IgD-negative memory B cell (primary cell): ENCODE results near the gene CIDEA. TPM values are rescaled to one million over a fixed set of nuclear protein-coding genes. Genes with fewer than 3 reads are reported as not detected.
"Not testable (repeated sequence)": the region's sequence is repeated elsewhere in the genome, so short reads cannot be mapped to it uniquely, and the experiment has no call there.

Experiments used
- H3K27ac Mint-ChIP-seq, 3 donors: one replicate each; pipeline ENCODE4 v1.8.0; 2020 to 2022; ENCODE audit warnings: mild to moderate bottlenecking in 3 of 3, mixed read lengths in 3 of 3, moderate library complexity in 1 of 3
- H3K27me3 Mint-ChIP-seq: one replicate; pipeline ENCODE4 v1.8.0; 2021; ENCODE audit warnings: mixed read lengths
- H3K36me3 Mint-ChIP-seq: one replicate; pipeline ENCODE4 v1.8.0; 2020; ENCODE audit warnings: mild to moderate bottlenecking, mixed read lengths
- H3K4me1 Mint-ChIP-seq, 3 donors: one replicate each; pipeline ENCODE4 v1.8.0; 2020 to 2022; ENCODE audit warnings: mixed read lengths in 3 of 3, mild to moderate bottlenecking in 1 of 3
- H3K4me3 Mint-ChIP-seq, 4 donors: one replicate each; pipeline ENCODE4 v1.8.0; 2020 to 2022; ENCODE audit warnings: mild to moderate bottlenecking in 4 of 4, mixed read lengths in 4 of 4, moderate library complexity in 3 of 4
- H3K9me3 Mint-ChIP-seq, 3 donors: one replicate each; pipeline ENCODE4 v1.8.0; 2020 to 2021; ENCODE audit warnings: mixed read lengths in 3 of 3, mild to moderate bottlenecking in 1 of 3
- polyA plus RNA-seq: library from polyadenylated mRNA; unstranded; fragments of 300-500 nt; fragmentation: Illumina TruSeq; gene quantifications from one replicate; pipeline ENCODE4 v1.2.3, GENCODE V29; 2021

Gene CIDEA
- polyA plus RNA-seq, 1 donor from 2014 or later = not detected

DNA sequence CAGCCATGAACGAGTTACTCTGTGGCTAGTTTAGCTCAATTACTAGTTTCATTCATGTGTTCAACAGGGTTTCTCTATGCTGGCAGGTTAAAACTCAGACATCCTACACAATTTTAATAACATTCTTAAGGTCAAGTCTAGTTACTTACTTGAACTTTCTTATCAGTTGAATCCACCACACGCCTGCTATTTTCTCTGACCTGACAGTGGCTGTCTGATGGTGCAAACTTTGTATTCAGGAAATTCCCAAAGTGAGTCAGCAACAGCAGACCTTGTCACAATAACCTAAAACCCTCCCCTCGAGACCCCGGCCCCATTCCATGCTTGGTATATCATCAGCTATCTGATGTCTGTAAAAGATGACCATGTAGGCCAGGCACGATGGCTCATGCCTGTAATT, 20.8 kb upstream of the CIDEA start:
- no peak overlapping the region for H3K4me3 Mint-ChIP-seq
- H3K36me3 Mint-ChIP-seq = no peaks in the 10 kb centered on the region
- H3K27me3 Mint-ChIP-seq = peaks cover 11% of the 10 kb centered on the region

DNA sequence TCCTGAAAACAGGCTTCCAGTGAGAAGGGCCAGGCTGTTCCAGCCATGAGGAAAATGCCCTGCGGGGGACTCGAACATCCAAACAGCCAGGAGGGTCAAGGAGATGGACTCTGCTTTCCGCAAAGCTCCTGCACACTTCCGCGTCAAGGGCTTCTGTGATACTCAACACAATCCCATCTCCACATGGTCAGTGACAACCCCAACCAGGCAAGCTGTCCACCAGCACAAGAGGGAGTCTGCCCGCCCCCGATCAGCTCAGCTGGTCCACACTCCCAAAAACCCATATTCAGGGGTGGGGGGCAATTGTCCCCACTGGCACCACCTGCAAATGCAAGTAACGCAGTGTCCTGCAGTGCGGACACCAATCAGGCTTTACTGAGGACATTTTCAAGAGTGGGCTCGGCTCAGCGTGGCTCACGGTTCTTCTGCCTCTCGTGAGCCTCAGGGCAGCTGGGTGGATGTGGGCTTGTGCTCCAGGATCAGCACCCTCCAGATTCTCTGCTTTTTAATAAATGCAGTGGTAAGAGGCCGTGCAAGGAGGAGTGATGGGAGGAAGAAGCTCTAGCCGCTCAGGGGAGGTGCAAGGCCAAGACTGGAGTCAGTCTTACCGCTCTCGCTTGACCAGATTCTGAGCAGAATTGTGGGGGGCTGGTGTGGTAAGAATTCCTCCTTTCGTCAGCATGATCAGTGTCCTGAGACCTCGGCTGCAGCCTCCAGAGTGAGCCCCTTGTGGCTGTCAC, 19.5 kb upstream of the CIDEA start:
- Mint-ChIP-seq H3K4me1 (peaks cover 0 to 4% (median 1%) of the 10 kb centered on the region in 3 donors), H3K9me3 (no peaks in the 10 kb centered on the region), H3K27ac (no peak overlapping the region), H3K27me3 (peaks cover 11% of the 10 kb centered on the region), H3K36me3 (no peaks in the 10 kb centered on the region), H3K4me3 (no peak overlapping the region)

More for the DNA sequence above, 20.8 kb upstream of the CIDEA start:
- Mint-ChIP-seq H3K27ac (no peak overlapping the region), H3K4me1 (peaks cover 0 to 4% (median 1%) of the 10 kb centered on the region in 3 donors), H3K9me3 (no peaks in the 10 kb centered on the region)

DNA sequence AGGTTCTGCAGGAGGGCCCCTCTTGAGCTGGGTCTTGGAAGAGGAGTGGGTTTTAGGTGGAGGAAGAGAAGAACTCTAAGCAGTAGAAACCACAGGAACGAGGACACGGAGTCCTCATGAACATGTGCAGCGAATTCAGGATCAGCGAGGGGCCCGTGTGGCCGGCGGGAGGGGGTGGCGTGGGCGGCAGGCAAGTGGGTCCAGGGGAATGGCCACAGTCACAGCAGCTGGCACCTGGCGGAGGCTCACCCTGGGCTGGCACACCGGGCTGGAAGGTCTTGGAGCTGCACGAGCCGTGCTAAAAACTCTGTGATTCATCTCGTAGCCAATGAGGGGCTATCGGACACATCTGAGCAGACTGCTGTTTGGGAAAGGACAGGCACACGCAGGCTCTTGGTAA, 18.0 kb upstream of the CIDEA start:
- H3K9me3 Mint-ChIP-seq = no peaks in the 10 kb centered on the region
- H3K36me3 Mint-ChIP-seq = no peaks in the 10 kb centered on the region
- H3K4me3 Mint-ChIP-seq = no peak overlapping the region
- H3K27me3 Mint-ChIP-seq = peaks cover 13% of the 10 kb centered on the region
- no peak overlapping the region for H3K27ac Mint-ChIP-seq
- peaks cover 0 to 4% (median 1%) of the 10 kb centered on the region in 3 donors for H3K4me1 Mint-ChIP-seq

DNA sequence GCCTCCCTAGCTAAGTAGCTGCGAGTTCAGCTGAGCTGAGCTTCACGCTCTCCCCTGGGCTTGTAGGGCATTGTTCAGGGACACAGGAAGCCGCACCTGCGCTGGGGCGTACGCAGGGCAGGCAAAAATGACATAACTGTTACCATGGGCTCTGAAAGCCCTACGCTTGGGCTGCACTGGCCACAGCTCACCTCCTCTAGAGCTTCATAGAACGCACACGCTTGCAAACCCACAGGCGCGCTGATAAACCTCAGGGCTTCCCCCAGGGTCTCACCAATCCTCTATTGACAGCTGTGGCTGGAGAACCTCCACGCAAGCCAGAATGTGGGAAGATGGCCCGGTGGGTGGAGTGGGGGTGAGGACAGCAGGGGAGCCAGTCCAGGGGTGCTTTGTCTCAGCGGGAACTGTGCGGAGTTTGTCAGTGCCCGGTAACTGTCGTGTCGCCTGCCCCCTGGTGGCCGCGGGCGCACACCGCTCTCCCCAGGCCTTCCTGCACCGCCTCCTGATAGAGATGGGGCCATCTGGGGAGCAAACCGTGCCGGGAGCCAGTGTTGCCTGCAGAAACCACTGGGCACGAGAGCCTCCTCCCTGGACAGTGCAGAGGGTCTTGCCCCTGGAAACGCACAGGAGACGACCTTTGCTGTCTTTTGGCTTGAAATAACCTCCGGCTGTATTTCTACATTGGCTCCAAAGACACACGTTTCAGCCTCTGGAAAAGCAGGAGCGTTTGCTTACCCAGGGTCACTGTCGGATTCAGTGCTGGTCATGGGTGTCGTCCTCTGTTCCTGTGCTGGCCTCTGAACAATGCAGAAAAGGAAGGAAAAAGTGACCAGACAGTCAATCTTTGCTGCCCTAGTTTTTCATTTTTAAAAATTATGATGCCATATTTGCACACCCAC, 17.0 kb upstream of the CIDEA start:
- Mint-ChIP-seq H3K9me3 (no peaks in the 10 kb centered on the region), H3K27me3 (peaks cover 20% of the 10 kb centered on the region), H3K4me3 (peak overlapping the region in 1 of 4 donors; percentile 82), H3K27ac (no peak overlapping the region), H3K36me3 (no peaks in the 10 kb centered on the region), H3K4me1 (peaks cover 0 to 4% (median 1%) of the 10 kb centered on the region in 3 donors)

DNA sequence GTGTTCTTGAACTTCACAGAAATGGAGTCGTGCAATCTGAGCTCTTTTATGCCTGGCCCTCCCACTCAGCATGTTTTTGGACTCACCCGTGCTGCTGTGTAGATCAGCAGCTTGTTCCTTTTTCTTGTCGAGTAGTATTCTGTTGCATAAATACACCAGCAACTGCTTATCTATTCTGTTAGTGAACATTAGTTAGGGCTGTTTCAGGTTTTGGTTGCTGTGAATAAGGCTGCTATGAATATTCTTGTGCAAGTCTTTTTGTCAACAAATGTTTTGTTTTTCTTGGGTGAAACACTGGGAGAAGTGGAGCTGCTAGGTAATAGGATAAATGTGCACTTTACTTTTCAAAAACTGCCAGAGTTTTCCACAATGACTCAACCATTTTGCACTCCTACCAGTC, 15.3 kb upstream of the CIDEA start:
- no peak overlapping the region for H3K4me3 Mint-ChIP-seq
- no peak overlapping the region for H3K27ac Mint-ChIP-seq
- H3K27me3 Mint-ChIP-seq = peaks cover 18% of the 10 kb centered on the region
- no peaks in the 10 kb centered on the region for H3K9me3 Mint-ChIP-seq
- no peaks in the 10 kb centered on the region for H3K36me3 Mint-ChIP-seq
- peaks cover 0 to 4% (median 1%) of the 10 kb centered on the region in 3 donors for H3K4me1 Mint-ChIP-seq

DNA sequence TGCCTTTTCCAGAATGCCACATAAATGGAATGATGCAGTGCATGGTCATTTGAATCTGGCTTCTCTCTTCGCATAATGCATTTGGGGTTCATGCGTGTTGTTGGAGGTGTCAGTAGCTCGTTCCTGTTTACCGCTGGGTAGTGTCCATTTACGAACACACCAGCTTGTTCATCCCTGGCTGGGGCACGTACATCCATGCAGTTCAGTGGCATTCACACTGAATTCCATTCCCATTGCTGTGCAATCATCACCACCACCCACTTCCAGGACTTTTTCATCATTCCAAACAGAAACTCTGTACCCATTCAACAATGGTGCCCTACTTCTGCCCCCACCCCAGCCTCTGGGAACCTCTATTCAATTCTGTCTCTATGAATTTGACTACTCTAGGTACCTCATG, 14.7 kb upstream of the CIDEA start:
- Mint-ChIP-seq H3K27ac (no peak overlapping the region), H3K36me3 (no peaks in the 10 kb centered on the region), H3K27me3 (peaks cover 18% of the 10 kb centered on the region), H3K4me1 (peaks cover 0 to 4% (median 1%) of the 10 kb centered on the region in 3 donors), H3K4me3 (no peak overlapping the region), H3K9me3 (no peaks in the 10 kb centered on the region)

DNA sequence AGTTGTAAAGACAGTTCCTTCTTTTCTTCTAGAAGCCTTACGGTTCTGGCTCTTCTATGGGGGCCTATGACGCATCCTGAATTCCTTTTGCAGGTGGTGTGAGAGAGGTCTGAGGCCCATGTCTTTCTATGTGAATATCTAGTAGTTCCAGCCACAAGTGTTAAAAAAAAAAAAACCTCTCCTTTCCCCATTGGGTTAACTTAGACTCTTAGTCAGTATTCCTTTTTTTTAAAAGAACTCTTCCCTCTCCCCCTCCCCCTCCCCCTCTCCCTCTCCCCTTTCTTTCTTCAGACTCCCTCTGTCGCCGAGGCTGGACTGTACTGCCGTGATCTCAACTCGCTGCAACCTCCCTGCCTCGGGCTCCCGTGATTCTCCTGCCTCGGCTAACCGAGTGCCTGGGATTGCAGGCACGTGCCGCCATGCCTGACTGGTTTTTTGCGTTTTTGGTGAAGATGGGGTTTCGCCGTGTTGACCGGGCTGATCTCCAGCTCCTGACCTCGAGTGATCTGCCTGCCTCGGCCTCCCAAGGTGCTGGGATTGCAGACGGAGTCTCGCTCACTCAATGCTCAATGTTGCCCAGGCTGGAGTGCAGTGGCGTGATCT, 11.4 kb upstream of the CIDEA start:
- H3K4me1 Mint-ChIP-seq = no peaks in the 10 kb centered on the region
- H3K36me3 Mint-ChIP-seq = no peaks in the 10 kb centered on the region
- H3K4me3 Mint-ChIP-seq = no peak overlapping the region
- H3K9me3 Mint-ChIP-seq = no peaks in the 10 kb centered on the region
- no peak overlapping the region for H3K27ac Mint-ChIP-seq
- peaks cover 11% of the 10 kb centered on the region for H3K27me3 Mint-ChIP-seq

DNA sequence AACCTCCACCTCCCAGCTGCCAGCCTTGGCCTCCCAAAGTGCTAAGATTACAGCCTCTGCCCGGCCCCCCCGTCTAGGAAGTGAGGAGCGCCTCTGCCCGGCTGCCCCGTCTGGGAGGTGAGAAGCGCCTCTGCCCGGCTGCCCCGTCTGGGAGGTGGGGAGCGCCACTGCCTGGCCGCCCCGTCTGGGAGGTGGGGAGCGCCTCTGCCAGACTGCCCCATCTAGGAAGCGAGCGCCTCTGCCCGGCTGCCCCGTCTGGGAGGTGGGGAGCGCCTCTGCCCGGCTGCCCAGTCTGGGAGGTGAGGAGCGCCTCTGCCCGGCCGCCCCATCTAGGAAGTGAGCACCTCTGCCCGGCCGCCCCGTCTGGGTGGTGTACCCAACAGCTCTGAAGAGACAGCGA, 10.9 kb upstream of the CIDEA start:
- not testable (repeated sequence) for H3K27ac Mint-ChIP-seq, H3K36me3 Mint-ChIP-seq

DNA sequence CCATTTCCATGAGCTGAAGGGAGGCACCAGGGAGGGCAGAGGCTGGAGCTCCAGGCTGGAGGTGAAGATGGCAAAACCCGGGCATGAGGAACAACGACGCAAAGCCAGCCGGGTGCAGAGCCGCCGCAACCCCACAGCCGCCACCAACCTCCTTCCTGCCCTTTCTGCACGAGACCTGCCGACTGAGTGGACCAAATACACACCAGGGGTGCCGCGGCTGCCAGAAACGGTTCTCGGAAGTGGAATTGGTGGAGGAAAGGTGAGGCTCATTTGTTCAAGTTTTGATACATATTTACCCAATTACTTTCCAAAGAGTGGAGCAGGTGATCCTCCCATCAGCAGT, 8.4 kb upstream of the CIDEA start:
- Mint-ChIP-seq H3K9me3 (no peaks in the 10 kb centered on the region), H3K27ac (no peak overlapping the region), H3K4me1 (no peaks in the 10 kb centered on the region), H3K27me3 (peaks cover 17% of the 10 kb centered on the region), H3K4me3 (no peak overlapping the region), H3K36me3 (no peaks in the 10 kb centered on the region)

More for the DNA sequence above, 10.9 kb upstream of the CIDEA start:
- not testable (repeated sequence) for H3K4me3 Mint-ChIP-seq, H3K9me3 Mint-ChIP-seq, H3K4me1 Mint-ChIP-seq, H3K27me3 Mint-ChIP-seq

DNA sequence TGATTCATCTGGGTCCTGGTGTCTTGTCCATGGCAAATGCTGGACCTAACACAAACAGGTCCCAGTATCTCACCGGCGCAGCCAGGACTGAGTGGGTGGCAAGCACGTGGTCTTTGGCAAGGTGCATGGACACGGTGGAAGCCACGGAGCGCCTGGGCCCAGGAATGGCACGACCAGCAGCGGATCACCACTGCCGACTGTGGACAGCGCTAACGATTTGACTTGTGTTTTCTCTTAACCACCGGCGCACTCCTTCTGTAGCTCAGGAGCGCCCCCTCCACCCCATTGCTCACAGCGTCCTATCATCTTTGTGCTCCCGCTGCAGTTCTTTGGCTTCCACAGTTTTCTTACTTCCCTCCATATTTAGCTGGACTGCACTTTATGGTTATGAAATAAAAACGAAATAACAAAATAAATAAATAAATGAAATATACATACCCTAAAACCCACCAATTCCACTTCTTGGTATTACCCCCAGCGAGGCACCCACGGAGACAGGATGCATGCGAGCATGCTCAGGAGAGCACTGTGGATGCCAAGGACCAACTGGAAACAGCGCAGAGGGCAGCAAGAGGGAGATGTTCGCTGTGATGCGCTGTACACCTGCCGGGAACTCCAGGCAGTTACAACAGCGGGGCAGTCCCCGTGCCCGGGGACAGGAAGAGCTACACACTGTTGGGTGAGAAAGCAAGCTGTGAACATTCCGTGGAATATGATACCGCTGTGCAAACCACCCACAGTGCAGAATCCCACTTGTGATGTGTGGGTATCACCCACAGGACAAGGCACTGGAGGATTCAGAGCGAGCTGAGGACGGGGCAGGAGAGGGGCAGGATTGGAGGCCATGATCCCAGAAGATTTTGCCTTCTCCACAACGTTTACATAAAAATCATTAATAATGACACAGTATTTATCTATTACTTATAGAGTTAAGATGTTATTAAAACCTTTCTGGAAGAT, 7.0 kb upstream of the CIDEA start:
- Mint-ChIP-seq H3K36me3 (no peaks in the 10 kb centered on the region), H3K4me3 (no peak overlapping the region), H3K9me3 (no peaks in the 10 kb centered on the region)

DNA sequence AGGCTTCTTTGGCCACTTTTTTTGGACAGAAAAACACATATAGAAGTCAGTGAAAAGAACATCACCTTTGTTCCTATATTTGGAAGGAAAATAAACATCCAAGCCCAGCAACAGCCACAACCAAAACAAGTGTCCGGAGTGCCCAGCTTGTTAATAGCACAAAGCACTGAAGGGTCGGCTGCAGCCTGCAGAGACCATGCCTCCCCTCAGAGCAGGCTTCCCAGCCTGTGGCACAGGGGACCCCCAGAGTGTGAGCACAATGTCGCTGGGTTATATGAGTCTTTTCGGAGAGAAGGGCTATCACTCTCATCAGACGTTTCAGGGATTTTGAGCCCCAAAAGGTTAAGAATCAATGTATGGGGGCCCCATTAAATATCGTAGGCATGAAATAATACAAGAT, 6.2 kb upstream of the CIDEA start:
- Mint-ChIP-seq H3K27me3 (peaks cover 21% of the 10 kb centered on the region), H3K9me3 (no peaks in the 10 kb centered on the region), H3K4me1 (no peaks in the 10 kb centered on the region), H3K36me3 (no peaks in the 10 kb centered on the region), H3K4me3 (no peak overlapping the region), H3K27ac (no peak overlapping the region)

More for the DNA sequence above, 7.0 kb upstream of the CIDEA start:
- peaks cover 15% of the 10 kb centered on the region for H3K27me3 Mint-ChIP-seq
- H3K4me1 Mint-ChIP-seq = no peaks in the 10 kb centered on the region
- no peak overlapping the region for H3K27ac Mint-ChIP-seq

DNA sequence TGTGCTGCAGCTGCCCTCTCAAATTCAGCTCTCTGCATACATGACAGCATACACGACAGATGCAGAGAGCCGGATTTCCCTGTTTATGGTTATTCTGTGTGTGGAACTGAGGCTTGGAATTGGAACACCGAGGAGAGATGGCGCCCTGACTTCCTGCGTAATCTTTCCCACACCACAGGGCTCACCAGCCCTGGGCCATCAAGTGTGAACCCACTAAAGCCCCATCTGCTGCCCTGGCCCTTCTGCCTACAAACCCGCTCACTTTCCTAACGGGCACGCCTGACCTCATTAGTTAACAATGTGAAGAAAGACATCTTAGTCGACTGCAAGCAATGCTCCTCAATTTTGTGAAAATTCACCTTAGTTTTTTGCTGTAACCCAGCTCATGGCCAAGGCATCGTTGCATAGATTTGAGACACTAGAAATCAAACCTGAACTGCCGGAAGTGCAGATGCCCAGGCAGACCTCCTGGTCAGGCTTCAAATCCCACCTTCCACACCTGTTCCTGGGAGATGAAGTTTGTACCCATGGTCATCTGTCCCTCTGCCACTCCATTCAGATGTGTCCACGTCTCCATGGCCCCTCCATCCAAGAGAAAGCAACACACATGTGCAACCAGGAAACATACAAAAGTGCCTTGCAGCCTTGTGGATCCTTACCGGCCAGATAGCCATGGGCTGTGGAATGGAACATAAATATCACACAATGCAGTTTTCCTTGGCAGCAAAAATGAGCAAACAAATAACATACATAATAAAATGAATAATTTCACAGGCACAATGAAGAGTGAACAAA, 5.0 kb upstream of the CIDEA start:
- Mint-ChIP-seq H3K27ac (no peak overlapping the region), H3K4me1 (no peaks in the 10 kb centered on the region), H3K36me3 (no peaks in the 10 kb centered on the region), H3K4me3 (no peak overlapping the region), H3K27me3 (peaks cover 30% of the 10 kb centered on the region), H3K9me3 (no peaks in the 10 kb centered on the region)

DNA sequence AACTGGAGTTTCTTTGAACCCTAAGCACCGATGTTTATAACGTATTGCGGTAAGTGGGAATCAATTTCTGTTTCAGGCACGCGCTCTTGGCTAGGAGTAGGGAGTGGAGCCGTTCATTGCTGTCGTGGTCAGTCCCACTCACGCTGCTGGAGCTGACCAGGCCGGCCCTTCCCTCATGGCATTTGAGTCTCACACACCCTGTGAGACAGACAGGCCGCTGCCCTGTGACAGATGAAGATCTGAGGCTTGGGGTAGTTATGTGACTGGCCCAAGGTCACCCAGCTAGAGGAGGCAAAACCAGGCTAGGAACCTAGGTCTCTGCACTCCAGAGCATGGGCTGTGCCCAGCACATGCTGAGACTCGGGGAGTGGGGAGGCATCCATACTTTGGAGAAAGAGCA, 2.9 kb upstream of the CIDEA start:
- Mint-ChIP-seq H3K36me3 (no peaks in the 10 kb centered on the region), H3K27me3 (peaks cover 44% of the 10 kb centered on the region), H3K9me3 (no peaks in the 10 kb centered on the region), H3K4me1 (no peaks in the 10 kb centered on the region), H3K4me3 (no peak overlapping the region), H3K27ac (no peak overlapping the region)

DNA sequence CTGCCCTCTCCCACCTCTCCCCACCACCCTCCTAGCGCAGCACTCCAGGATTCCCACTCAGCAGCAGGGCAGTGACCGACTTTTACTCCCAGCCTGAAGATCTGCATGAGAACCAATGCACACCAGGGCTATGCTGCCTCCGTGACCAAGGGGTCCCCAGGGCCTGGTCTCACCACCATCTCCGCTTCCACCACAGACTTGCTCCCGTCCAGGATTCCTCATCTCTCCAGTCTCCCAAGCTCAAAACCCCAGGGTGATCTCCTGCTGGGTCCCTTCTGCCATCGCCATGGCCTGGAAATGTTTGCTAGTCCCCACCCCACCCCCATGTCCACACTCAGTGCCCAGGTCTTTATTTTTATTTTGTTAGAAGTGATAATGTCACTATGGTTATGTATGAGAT, 2.1 kb upstream of the CIDEA start:
- Mint-ChIP-seq H3K27ac (no peak overlapping the region), H3K36me3 (no peaks in the 10 kb centered on the region), H3K27me3 (peaks cover 46% of the 10 kb centered on the region), H3K4me1 (no peaks in the 10 kb centered on the region), H3K4me3 (no peak overlapping the region), H3K9me3 (no peaks in the 10 kb centered on the region)
